Measurements from ENCODE around the gene ATAD1.
"Not testable (repeated sequence)": the region's sequence is repeated elsewhere in the genome, so short reads cannot be mapped to it uniquely, and the experiment has no call there.

Gene ATAD1

DNA sequence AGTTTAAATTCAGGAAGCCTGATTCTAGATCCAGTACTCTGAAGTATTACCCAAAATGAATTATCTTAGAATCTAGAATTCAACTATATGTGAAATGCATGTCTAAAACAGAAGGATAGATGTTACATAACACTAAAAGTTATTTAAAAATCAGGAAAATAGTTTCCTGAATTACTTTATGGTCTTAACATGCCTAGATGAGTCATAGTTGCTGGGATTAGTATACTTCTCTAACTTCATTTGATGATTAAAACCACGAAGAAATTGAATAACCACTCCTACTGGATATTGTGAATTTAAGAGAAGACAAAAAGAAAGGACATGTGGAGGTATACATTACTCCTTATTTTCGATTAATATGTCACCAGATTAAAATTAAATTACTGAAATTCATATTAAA is 65.5 kb downstream of the ATAD1 start:
- DNase-seq: no peak

DNA sequence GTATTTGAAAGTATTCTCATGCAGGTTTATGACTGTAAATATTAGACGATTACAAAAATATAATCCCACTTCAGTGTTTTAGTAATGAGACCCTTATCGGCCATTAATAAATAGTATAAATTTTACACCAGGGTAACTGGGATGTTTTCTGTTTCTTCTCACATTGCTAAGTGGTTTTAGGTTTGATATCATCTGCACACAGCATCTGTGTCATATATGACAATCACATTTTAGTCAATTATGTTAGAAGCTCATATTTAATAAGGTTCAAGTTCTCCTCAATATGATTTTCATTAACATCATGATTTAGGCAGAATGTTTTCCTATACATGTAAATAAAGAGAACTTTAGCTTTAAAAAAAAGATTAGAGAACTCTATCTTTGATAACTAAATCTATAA is 66.8 kb downstream of the ATAD1 start:
- no peak for DNase-seq

DNA sequence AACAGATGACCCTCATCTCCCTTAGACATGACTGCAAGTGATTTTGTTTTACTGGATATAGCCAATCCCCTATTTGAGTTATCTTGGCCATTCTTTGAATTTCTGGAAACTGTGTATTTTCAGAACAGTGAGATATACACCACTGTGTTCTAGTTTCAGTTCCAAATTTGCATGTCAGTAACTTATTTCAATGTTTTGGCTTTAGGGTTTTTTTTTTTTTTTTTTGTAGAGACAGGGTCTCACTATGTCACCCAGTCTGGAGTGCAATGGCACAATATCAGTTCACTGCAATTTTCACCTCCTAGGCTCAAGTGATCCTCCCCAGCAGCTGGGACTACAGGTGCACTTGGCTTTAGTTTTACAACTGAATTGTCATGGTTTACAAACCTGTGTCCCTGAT is 67.2 kb downstream of the ATAD1 start:
- DNase-seq: no peak

DNA sequence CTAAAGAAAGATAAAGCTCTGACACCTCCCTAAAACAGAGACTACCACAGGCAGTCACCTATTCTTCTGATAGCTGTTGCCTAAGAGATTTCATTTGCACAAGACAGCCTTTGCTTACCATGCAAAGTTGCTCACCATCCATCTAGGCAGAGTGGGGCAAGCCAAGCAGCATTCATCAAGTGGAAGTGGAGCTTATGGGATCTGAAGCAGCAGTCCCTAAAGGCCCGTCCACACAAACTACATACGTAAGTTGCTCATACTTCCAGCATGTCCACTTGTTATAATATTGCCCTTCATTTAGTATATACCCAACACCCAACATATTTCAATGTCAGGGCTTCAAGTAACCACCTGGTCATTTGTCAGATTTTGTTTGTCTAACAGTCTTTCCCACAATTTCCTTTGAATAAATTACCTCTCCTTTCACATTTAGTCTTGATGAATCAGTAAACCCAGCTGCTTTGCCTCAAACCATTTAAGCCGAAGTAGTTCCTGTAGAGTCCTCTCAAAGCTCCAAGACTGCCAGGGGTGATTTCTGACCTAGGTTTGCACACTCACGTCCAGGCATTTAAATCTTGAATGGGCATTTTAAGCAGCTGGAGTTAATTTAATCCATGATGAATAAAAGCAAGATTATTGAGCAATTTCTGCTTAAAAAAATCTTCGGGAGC is 67.9 kb downstream of the ATAD1 start:
- no peak for DNase-seq

DNA sequence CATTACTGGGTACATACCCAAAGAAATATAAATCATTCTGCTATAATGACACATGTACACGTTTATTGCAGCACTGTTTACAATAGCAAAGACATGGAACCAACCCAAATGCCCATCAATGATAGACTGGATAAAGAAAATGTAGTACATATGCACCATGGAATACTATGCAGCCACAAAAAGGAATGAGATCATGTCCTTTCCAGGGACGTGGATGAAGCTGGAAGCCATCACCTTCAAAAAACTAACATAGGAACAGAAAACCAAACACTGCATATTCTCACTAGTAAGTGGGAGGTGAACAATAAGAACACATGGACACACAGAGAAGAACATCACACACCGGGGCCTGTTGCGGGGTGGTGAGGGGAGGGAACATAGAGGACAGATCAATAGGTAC is 69.8 kb downstream of the ATAD1 start:
- not testable (repeated sequence) for DNase-seq

DNA sequence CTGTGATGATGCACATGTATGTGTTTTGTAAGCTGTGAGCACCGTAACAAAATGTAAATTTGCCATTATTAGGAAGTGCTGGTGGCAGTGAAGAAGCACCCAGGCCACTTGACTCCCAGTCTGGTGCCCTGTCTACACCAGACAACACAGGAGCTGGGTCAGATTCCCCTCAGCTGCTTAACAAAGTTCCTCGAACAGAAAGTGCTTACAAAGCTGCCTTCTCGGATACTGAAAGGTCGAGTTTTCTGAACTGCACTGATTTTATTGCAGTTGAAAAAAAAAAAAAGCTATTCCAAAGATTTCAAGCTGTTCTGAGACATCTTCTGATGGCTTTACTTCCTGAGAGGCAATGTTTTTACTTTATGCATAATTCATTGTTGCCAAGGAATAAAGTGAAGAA is 71.1 kb downstream of the ATAD1 start:
- no peak for DNase-seq

DNA sequence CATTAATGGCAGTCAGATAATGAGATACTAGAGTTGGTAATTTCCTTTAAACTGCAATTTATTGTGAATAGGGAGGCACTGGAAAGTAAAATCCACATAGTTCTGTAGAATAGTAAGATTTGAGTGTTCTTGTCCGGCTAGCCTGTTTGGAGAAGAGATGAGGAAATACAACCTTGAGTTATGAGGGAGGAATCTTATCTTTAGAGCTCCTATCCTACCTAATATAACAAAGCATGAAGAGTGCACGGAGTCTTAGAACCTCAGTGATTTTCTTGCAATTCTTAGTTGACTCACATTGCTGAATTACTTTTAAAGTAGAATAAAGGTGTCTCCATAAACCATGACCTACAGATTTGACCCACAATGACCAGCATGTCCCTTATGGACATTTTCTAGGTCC is 73.4 kb downstream of the ATAD1 start:
- no peak for DNase-seq

DNA sequence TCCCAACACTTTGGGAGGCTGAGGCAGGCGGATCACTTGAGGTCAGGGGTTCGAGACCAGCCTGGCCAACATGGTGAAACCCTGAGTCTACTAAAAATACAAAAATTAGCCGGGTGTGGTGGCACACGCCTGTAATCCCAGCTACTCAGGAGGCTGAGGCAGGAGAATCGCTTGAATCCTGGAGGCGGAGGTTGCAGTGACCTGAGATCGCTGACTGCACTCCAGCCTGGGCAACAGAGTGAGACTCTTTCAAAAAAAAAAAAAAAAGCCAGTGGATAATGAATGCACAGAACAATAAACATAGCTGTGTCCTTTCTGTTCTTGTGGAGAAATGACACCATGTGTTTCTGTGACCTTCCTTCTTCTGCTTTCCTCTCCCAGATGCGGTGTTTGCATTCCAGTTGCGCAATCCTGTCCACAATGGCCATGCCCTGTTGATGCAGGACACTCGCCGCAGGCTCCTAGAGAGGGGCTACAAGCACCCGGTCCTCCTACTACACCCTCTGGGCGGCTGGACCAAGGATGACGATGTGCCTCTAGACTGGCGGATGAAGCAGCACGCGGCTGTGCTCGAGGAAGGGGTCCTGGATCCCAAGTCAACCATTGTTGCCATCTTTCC is 74.9 kb downstream of the ATAD1 start:
- DNase-seq: not testable (repeated sequence)

DNA sequence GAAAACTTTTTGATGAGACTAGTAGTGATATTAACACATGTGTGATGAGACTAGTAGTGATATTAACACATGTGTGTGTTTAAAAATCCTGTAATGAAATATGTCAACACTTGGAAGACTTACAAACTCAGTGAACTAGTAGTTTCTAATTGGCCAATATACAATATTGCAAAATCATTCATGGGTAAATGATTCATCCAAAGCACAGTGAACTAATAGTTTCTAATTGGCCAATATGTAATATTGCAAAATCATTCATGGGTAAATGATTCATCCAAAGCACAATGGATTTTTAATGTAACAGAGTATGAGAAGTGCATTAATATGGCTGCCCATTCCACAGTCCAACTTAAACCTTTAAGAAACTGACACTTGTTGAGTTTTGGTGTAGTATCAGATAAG is 77.8 kb downstream of the ATAD1 start:
- DNase-seq: no peak

DNA sequence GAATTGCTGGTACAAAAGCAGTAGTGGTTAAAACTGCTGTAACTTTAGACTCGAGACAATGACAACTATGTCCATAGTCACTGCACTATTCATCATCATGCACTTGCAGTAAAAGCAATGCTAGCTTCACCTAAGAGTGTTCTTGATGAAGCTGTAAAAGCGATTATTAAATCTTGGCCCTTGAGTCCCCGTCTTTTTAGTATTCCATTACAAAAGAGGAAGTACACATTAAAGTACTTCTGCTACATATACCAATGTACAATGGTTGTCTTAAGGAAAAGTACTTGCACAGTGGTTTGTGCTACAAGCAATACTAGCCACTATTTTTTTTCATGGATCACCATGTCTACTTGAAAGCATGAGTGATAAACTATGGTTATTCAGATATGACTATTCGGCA is 78.3 kb downstream of the ATAD1 start:
- no peak for DNase-seq

DNA sequence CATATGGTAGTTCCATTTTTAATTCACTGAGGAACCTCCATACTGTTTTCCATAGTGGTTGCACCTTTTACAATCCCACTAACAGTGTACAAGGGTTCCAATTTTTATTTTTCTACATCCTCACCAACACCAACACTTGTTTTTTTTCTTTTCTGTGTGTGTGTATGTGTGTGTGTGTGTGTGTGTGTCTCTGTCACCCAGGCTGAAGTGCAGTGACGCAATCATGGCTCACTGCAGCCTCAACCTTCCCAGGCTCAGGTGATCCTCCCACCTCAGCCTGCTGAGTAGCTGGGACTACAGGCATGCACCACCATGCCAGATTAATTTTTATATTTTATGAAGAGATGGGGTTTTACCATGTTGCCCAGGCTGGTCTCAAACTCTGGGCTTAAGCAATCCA is 79.8 kb downstream of the ATAD1 start:
- not testable (repeated sequence) for DNase-seq

DNA sequence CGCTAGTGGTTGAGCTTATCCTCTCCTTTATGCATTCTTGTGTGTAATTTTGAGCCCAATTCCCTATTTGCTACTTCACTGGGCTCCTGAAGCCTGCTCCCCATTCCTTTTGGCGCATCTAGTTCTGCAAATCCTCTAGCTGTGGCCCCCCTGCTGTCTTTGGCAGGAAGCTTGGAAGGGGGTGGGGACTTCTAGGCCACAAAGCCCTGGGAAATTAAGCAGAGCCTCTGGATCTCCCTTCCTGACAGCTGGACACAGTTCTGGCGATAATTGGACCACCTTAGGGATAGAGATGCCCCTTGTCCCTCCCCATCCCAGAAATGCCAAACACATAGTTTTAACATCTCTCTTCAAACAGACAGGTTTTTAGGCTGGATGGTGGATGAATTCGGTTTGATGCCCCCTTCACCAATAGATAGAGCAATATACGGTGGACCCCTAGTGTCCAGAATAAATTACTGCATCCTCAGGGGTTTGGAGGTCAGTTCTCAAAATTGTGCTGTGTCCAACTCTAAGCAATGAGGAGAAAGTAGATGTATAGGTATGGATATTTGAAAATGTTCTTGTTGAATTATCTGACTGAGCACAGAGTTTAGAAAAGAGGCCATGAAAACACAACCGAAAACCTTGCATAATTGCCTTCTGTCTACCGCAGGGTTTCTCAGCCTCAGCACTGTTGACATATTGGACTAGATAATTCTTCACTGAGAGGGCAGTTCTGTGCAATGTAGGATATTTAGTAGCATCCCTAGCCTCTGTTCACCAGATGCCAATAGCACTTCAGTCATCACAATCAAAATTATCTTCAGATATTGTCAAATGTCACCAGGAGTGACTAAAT is 82.8 kb downstream of the ATAD1 start:
- DNase-seq: no peak

DNA sequence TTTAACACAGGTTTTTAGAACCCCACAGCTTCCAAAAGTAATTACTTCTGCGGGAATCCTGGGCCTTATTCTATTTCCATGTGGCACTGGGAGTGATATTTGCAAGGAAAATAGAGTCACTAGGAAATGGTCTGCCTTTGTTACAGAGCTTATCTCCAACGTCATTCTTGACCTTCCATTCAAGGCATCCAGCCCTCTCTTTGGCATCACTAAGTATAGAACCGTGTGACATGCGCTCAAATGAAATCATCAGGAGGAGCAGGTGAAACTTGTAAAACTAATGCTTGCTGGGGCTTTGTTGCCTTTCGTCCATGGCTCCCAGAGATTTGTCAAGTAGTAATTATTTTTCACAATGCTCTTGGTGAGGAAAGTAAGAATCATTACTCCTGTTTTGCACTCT is 84.9 kb downstream of the ATAD1 start:
- DNase-seq: no peak

DNA sequence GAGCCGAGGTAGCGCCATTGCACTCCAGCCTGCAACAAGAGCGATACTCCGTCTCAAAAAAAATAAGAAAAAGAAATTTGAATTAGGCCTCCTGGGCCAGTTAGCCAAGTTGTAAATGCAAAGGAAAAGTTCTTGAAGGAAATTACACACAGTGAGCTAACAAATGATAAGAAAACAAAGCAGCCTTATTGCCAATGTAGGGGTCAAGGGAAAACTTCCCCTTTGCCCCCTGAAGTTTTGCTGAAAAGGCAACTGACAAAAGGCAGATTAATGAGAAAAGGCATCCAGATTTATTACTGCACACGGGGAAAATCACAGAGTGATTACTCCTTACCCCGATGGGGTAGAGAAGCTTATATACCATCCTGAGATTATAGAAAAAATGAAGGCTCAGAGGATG is 88.1 kb downstream of the ATAD1 start:
- DNase-seq: no peak

DNA sequence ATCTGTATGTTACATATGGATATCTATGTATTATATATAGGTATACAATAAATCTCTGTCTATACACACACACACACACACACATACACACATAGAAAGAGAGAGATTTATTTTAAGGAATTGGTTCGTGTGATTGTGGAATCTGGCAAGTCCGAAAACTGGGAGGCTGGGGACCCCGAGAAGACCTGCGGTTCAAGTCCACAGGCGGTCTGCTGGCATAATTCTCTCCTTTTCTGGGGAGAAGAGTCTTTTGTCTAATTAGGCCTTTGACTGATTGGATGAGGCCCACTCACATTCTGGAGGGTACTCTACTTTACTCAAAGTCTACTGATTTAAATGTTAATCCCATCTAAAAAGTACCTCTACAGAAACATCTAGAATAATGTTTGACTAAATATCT is 93.2 kb downstream of the ATAD1 start:
- DNase-seq: no peak

DNA sequence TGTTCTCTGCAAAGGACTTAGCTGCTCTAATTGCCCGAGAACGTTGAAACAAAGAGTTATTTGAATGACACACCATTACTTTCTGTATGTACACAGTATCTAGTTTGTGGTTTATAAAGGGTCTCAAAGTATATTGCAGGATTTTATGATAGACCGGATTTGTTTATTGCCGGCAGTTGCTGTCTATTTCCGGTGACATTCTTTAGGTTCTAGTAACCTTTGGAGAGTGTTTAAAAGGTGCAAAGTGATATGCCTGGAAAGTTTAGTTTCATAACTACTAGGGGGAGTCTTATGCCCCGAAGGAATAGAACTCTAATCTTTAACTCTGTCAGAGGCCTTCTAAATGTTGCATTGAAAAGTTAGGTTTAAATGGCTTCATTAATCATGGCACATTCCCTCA is 94.5 kb downstream of the ATAD1 start:
- DNase-seq: no peak

DNA sequence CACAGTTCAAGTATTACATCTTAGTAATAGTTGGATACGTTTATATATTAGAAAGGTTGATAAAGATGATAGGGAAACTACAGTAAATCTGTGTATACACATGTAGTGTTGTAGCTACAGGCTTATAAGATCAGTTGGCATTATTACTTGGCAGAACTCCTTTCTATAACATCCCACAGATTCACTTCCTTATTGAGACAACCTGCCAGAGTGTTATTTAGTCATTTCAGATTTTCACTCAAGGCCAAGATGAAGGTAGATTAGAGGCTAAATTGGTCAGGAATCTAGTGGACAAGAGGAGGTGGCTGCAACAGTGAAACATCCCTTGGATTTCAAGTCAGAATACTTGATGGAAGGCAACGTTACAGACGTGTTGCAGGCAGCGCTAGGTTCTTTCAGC is 95.3 kb downstream of the ATAD1 start:
- DNase-seq: no peak

DNA sequence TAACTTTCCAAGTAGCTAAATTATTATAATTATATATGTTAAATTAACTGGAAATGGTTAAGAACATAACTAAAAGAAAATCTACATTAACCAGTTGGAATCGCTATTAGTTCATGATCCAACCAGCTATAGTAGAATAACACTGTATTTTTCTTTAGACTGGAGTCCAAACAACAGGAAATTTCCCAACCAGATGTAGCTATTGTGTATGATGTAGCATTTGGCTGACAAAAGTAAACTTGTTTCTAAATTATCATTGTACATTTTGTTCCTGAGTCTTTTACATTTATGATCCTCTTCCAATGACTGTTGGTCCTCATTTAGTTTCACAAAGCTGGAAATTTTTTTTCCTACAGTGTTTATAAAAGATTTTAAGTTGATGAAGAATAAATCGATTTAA is 96.2 kb downstream of the ATAD1 start:
- DNase-seq: no peak

DNA sequence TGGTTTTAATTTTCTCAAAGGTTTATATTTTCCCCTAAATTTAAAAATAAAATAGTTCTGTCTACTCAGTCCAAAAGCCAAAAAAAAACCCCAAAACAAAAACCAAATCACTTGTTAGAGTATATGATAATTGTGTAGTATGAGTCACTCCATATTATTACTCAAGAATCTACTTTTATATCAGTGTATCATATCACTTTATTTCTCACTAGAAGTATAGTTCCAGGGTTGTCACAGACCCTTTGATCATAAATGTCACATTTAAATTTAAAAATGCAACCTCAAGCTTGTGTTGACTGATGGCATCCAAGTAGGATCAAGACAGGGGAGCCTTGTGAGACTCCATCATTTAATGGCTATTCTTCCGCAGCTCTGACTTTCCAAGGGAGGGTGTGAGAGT is 97.4 kb downstream of the ATAD1 start:
- DNase-seq: no peak

DNA sequence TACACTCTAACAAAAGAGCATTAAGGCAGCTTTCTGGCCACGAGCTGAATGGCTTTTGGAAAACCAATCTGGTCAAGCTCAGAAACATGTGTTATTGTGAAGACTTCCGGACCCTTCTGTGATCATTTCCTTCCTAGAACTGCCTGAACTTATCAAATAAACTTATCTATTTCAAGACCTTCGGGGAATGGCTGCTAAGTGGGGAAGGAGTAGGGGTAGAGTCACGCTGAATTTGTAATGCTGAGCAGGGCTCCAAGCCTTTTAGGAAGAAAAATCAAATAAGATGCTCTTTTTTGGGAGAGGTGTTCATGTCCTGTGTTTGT is 101.7 kb downstream of the ATAD1 start:
- DNase-seq: no peak

DNA sequence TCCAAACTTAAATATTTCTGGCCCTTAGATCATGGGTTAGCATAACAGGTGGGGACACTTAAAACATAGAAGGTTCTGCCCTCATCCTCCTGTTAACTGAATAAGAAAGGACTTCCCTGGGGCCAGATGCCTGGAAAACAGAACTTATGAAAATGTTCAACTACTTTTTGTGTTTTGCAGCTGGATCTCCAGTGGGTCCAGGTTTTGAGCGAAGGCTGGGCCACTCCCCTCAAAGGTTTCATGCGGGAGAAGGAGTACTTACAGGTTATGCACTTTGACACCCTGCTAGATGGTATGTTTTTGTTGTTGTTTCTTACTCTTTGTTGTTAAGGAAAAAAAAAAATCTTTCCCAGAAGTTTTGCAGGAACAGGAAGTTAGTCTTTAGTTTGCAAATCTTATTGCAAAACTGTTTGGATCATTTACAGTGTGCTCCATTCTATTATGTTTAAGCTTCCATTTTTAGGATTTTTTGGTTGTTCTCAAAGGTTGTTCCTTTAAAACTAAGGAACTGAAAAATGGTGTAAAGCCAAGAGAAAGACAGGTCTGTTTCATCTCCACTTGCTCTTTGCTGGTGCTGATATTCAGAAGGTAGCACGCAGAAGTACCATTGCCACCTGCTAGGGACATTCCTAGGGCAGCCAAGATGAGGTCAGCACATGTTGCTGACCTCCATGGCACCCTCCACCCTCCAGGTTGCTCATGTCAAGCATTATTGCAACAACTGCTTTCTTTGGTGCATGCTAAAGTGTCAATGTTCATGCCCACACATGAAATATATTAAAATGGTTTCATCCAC is 102.3 kb downstream of the ATAD1 start:
- DNase-seq: no peak

DNA sequence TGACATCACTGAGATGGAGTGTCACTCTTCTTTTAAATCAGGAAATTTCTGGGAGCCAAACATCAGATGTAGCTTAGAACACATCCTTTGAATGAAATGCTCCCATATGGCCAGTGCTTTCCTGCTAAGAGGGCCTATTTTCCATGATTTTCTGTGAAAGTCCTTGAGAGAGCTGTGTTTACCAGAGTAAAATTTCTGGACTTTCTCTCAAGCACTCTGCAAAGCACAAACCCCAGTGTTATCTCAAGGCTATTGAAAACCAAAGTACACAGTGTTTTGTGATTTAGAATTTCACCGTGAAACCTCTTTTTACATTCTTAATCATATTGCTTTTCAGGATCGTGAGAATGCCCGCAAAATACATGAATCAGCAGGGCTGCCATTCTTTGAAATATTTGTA is 104.3 kb downstream of the ATAD1 start:
- DNase-seq: no peak

DNA sequence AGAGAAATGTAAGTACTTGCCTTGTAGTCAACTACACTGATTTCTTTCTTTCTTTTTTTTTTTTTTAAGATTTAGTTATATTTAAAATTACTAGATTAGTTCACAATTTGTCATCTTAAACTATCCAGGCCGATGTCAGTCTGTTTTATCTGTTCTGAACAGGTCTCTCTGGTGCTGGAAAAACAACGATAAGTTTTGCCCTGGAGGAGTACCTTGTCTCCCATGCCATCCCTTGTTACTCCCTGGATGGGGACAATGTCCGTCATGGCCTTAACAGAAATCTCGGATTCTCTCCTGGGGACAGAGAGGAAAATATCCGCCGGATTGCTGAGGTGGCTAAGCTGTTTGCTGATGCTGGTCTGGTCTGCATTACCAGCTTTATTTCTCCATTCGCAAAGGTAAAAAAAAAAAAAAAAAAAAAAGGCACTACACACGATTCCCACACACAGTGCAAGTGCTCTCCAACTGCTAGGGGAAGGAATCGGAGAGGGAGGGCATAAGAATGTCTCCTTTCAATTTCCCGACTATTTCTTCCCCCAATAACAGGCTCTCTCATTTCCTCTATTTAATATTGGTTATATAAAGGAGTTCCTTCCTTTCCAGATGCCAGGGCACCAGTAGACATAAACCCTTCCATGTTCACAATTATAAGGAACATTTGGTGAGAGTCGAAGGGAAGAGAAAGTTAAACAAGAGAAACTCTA is 105.0 kb downstream of the ATAD1 start:
- DNase-seq: no peak
